ENCODE data around the gene RDH13. TPM values are rescaled to one million over a fixed set of nuclear protein-coding genes. Genes with fewer than 3 reads are reported as not detected.

RDH13 gene
- total and polyA plus RNA-seq, 2 experiments from 2014 or later, result 28.0 to 36.5 TPM

GRCh38 chr19:55048446-55048845, 14.5 kb downstream of the RDH13 start:
- H3K4me1 ChIP-seq (ENCODE audit: insufficient read depth), result no peaks in the 10 kb centered on the region
- H3K27me3 ChIP-seq (ENCODE audit: insufficient read depth), result no peaks in the 10 kb centered on the region
- no peak for DNase-seq (ENCODE audit: low spot score)
- H2AFZ ChIP-seq, result no peak overlapping the region
- ATAC-seq, result no peak
- no peaks in the 10 kb centered on the region for H3K4me1 Mint-ChIP-seq
- no peak overlapping the region for H3K4me3 Mint-ChIP-seq
- H3K36me3 ChIP-seq (ENCODE audit: insufficient read depth), result peaks cover 12% of the 10 kb centered on the region
- H3K79me2 ChIP-seq (replicated peaks; ENCODE audit: insufficient read depth), result no peaks in the 10 kb centered on the region
- no peaks in the 10 kb centered on the region for H3K9me3 Mint-ChIP-seq
- no peaks in the 10 kb centered on the region for H3K27me3 Mint-ChIP-seq (ENCODE audit: insufficient read depth, low read depth, poor library complexity)
- no peak overlapping the region for H3K4me2 ChIP-seq
- H3K4me3 ChIP-seq, result no peak overlapping the region
- peaks cover 18% of the 10 kb centered on the region for H4K20me1 ChIP-seq (replicated peaks; ENCODE audit: insufficient read depth)
- no peak overlapping the region for H3K27ac Mint-ChIP-seq
- no peaks in the 10 kb centered on the region for H3K9me2 ChIP-seq (ENCODE audit: insufficient read depth)
- no peaks in the 10 kb centered on the region for H3F3A ChIP-seq (replicated peaks; ENCODE audit: low read depth)
- H3K27ac ChIP-seq (ENCODE audit: low read depth), result no peak overlapping the region
- peaks cover 60% of the 10 kb centered on the region for H3K36me3 Mint-ChIP-seq (ENCODE audit: low read depth)
- TF ChIP-seq CTCF (conservative IDR thresholded peaks at IDR 0.05; ENCODE audit: low read depth in 2 of 2) (no peak), ZNF331 (CRISPR knock-in tag; IDR thresholded peaks at IDR 0.05; ENCODE audit: low read depth) (no peak), EZH2phosphoT487 (IDR thresholded peaks at IDR 0.05; ENCODE audit: unreplicated experiment) (no peak), ETS1 (IDR thresholded peaks at IDR 0.05) (no peak), CREB1 (CRISPR knock-in tag; IDR thresholded peaks at IDR 0.05; ENCODE audit: low read depth) (no peak), ZNF114 (CRISPR knock-in tag; IDR thresholded peaks at IDR 0.05) (no peak), ZNF462 (CRISPR knock-in tag; IDR thresholded peaks at IDR 0.05) (no peak), EZH2 (IDR thresholded peaks at IDR 0.05; ENCODE audit: low read depth, unreplicated experiment) (no peak), POLR2AphosphoS5 (IDR thresholded peaks at IDR 0.05; ENCODE audit: low read depth) (no peak; the same call in 1 of the 2 replicates), JUNB (IDR thresholded peaks at IDR 0.05; ENCODE audit: unreplicated experiment) (no peak), STAT1 (IDR thresholded peaks at IDR 0.05; ENCODE audit: unreplicated experiment) (no peak), NANOG (IDR thresholded peaks at IDR 0.05; ENCODE audit: borderline replicate concordance) (no peak), REST (IDR thresholded peaks at IDR 0.05; ENCODE audit: unreplicated experiment) (no peak)
